Stimulated activated CD8-positive, alpha-beta memory T cell treated with anti-CD3 and anti-CD28 coated beads, Interleukin-15, amount 100 ng/mL, for 4 hours (primary cell): ENCODE results near the gene MGAT4A.

Source experiments
- DNase-seq, 2 donors: peaks; one replicate each; pipeline ENCODE4 v3.0.0-alpha.2; 2020; ENCODE audit warnings: low read depth in 2 of 2

Gene MGAT4A

DNA sequence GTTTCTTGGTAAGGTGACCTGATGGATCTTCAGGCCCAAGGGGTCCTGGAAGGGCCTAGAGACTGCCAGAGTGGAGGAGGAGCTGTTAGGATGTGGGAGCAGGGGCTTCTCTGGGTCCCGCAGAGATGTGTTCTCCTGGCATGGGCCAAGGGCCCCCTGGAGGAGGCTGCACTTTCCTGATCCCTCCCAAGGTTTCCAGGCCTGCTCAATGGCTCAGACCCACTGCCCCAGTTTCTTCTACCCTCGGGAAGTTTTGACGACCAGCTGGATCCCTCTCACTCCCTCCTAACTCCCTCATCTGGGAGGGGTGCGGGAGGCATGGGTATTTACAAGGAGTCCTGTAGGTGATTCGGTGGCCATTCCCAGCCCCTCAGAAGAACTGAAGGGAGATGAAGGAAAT, 158.7 kb downstream of the MGAT4A start:
- no peak for DNase-seq

DNA sequence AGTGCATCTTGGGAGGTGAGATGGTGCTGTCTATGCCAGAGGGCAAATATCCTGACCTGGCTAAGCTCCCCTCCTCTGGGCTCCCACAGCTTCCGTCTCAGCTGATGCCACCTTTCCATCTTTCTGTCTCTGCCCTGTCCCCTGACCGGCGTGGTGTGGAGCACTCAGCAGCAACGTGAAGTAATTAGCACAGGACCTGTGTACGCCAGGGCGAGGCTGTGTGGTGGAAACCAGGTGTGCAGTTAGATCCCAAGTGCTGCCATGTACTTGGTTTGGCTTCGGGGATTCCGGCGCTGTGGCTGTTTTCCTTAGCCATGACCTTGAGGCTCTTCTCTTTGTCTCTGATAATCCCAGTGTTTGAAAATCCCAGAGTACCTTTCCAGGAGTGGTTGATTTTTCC, 159.1 kb downstream of the MGAT4A start:
- DNase-seq = no peak

DNA sequence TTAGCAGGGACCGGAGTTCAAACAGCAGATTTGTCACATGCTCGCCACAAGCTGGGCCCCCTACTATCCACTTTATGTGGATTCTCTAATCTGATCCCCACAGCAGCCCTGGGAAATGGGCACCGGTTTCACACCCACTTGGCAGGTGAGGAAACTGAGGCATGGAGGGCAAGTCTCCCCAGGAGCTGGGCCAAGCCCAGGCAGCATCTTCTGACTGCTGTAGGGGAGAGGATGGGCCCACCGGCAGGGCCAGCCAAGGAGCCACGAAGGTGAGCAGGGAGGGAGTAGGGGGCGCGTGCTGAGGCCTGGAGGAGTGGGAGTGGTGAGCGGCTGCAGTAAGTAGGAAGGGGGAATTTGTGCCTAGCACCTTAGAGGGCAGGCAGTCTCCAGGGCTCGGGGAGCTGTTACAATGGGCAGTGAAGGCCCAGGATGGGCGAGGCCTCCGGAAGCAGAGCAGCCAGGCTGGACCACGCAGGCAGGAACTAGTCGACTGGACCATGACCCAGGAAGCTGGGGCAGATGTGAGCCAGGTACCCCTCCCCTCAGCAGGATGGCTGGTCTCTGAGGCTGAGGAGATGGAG, 159.7 kb downstream of the MGAT4A start:
- DNase-seq = no peak

DNA sequence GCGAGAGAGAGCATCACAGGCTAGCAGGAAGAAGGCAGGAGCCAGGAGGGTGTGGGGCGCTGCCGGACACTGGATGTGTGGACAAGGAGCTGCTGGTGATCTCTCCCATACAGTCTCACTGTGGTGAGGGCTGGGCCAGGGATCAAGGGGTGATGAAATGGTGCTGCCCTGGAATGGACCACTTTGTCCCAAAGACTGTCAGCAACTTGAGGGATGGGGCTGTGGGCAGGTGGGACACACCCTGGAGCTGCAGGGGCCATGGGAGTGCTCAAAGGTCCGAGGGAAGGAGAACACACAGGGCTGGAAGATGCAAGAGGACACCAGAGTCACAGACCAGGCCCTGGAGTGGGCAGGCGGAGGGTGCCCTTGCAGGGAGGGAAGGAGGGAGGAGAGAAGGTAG, 160.6 kb downstream of the MGAT4A start:
- DNase-seq = no peak

DNA sequence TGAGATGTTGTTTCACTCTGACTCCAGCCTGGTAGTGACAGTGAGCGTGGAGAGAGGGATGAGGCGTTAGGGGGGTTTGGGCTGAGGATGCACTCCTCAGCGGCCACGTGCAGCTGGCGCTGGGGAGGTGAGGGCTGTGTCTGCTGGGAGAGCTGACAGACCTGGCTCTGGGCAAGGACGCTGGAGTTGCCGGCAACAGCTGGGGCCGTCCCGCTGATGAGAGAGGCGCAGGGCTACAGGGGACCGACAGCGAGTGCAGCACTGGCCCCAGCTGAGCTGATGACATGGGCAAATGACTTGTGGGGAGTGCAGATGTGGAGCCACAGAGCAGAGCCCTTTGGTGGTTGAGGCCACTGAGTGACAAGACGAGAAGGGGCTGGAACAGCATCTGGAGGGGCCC, 161.0 kb downstream of the MGAT4A start:
- no peak for DNase-seq

DNA sequence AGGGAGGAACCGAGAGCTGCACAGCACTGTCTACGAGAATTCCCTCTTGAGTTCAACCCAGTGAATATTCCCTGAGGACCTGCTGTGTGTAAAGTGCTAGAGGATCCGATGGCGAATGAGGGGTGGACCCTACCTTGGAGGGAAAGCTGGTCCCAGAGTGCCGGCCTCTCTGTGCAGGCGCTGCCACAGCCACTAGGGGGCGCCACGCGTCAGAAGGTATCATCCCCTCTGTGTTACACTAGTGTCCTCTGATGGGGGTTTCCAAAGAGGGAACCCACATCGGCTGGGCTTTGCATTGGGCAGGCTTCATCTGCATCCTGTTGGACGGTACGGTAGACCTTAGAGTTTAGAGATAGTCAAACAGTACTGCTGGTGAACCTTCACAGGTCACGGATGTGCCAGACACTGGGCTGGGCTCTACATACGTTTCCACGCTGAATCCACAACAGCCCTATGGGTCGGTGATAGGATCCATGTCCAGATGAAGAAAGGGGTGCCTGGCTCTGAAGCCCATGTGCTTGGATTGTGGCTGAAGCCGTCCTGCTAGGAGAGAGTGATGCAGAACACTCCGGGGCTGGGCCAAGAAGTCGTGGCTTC, 161.6 kb downstream of the MGAT4A start:
- DNase-seq = peak; percentile 17 to 25
